OCI-LY3 (cell line): ENCODE measurements around the gene PIP5K1B.

Source experiments
- CTCF ChIP-seq: fragments of 200-600, 300-600 bp; sonication (generic); IDR thresholded peaks from 2 replicates; pipeline ENCODE4 v1.5.1; 2014; ENCODE audit warnings: antibody characterized with exemption, low read length, low read depth
- EZH2phosphoT487 ChIP-seq: fragments of 200-600 bp; shearing (Covaris generic); IDR thresholded peaks from 2 replicates; pipeline ENCODE4 v1.6.1; 2018; ENCODE audit warnings: antibody characterized with exemption, mixed run types, low read depth

- TF ChIP-seq CTCF (no peak), EZH2phosphoT487 (no peak)
Observed at GRCh38 chr9:69001921-69002320, 296.9 kb downstream of the PIP5K1B start.
